ENCODE results near the gene KRI1.
A peak's percentile ranks its signal among the peaks of the same experiment; 100 is the strongest.

KRI1 gene

DNA sequence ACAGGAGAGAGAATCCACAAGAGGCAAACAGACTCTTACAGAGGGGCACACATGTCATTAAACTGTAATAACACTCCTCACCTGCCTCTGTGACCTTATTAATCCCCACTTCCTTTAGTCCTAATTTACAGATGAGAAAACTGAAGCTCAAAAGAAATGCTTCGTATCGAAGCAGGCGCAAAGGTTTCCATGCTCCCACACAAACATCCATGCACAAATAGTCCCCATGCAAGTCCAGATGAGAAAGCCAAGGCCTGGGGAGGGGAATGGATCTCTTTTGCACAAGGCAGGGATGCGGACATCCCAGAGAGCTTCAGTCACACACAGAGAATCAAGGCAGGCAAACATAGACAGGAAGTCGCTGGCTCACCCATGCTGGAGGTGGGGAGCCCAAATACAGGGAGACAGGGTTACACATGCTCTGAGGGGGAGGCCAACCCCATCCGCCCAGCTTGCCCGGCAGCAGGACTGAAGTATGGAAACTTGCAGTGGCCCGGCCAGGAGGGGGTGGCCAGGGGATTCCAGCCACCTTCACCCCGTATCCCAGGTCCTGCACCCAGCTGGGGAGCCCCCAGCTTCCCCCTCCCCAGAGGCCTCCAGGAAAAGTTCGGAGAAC lies 49.0 kb downstream of the KRI1 start:
- DNase-seq = no peak

DNA sequence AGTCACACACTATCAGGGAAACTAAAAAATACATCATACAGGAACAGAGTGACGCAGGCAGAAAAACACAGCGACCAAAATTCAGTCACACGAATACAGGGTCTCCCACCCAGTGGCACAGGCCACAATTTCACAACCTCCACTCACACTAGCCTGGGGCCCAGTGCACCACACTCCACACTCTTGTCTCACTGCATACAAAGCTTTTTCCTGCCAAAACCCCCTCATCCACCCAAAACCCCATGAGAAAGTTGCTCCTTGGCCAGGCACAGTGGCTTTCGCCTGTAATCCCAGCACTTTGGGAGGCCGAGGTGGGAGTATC lies 49.8 kb downstream of the KRI1 start:
- no peak for DNase-seq

GRCh38 chr19:10514211-10515145 lies 51.3 kb downstream of the KRI1 start:
- DNase-seq = no peak

- no peak for DNase-seq
Observed at GRCh38 chr19:10513223-10513622, 52.6 kb downstream of the KRI1 start.

GRCh38 chr19:10510301-10510802 lies 55.5 kb downstream of the KRI1 start:
- no peak for DNase-seq

GRCh38 chr19:10508707-10509106 lies 57.1 kb downstream of the KRI1 start:
- no peak for DNase-seq

GRCh38 chr19:10508036-10508435 lies 57.8 kb downstream of the KRI1 start:
- DNase-seq = no peak

DNA sequence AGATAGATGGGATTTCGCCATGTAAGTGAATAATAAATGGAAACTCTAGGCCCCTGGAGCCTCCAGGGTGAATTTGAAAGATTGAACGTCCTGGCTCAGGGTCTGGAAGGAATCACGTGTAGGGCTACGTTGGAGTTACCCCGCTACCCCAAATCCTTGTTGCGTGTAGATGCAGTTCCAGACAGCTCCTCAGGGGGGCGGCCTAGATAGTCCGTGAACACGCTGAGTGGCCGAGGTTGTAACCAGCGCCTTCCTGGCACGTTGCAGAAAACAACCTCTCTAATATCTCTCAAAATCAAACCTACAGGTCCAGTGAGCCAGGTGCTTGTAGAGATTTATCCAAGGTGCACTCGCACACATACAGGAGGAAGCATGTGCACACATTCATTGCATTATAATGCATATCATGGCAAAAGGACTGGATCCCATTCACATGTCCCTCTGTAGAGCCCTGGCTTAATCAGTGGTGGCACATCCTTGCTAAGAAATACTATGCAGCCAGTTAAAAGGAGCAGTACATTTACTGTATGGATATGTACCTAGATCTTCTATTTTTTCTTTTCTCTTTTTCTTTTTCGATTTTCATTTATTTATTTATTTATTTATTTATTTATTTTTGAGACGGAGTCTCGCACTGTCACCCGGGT lies 60.1 kb downstream of the KRI1 start:
- peak; percentile 83 for DNase-seq
